AG08396 (cell line): ENCODE results near the gene TBC1D24.

Experiments
- DNase-seq: peaks from one replicate; pipeline ENCODE4 v3.0.0; 2012; ENCODE audit warnings: low spot score, mixed read lengths

TBC1D24 gene

GRCh38 chr16:2499454-2499853, 24.5 kb downstream of the TBC1D24 start:
- DNase-seq: no peak

- DNase-seq: no peak
Observed at GRCh38 chr16:2499890-2500429, 25.0 kb downstream of the TBC1D24 start.

GRCh38 chr16:2500430-2500917, 25.5 kb downstream of the TBC1D24 start:
- no peak for DNase-seq

- peak; percentile 91 for DNase-seq
Observed at GRCh38 chr16:2500918-2501750, 26.2 kb downstream of the TBC1D24 start.

- no peak for DNase-seq
Observed at GRCh38 chr16:2501946-2502895, 27.3 kb downstream of the TBC1D24 start.

- DNase-seq: no peak
Observed at GRCh38 chr16:2505695-2506094, 30.8 kb downstream of the TBC1D24 start.

- no peak for DNase-seq
Observed at GRCh38 chr16:2507052-2507659, 32.2 kb downstream of the TBC1D24 start.

GRCh38 chr16:2507665-2508064, 32.7 kb downstream of the TBC1D24 start:
- no peak for DNase-seq

- no peak for DNase-seq
Observed at GRCh38 chr16:2508722-2509400, 33.9 kb downstream of the TBC1D24 start.

GRCh38 chr16:2511128-2511800, 36.3 kb downstream of the TBC1D24 start:
- peak; percentile 86 for DNase-seq

- no peak for DNase-seq
Observed at GRCh38 chr16:2511996-2512734, 37.2 kb downstream of the TBC1D24 start.

- no peak for DNase-seq
Observed at GRCh38 chr16:2512735-2513404, 37.9 kb downstream of the TBC1D24 start.

GRCh38 chr16:2513405-2514332, 38.7 kb downstream of the TBC1D24 start, which contains the start of gene ATP6V0C:
ATP6V0C (plus strand) TSS chr16:2513952; CDS start chr16:2514104, 152 bp downstream.
- peak; percentile 96 for DNase-seq

GRCh38 chr16:2514333-2515179, 39.6 kb downstream of the TBC1D24 start:
- DNase-seq: peak; percentile 43

- peak; percentile 51 for DNase-seq
Observed at GRCh38 chr16:2515180-2515851, 40.4 kb downstream of the TBC1D24 start.

GRCh38 chr16:2516391-2517240, 41.7 kb downstream of the TBC1D24 start:
- no peak for DNase-seq
